Measurements from ENCODE around the gene HRH2. TPM values are rescaled to one million over a fixed set of nuclear protein-coding genes. Genes with fewer than 3 reads are reported as not detected.

The HRH2 gene
- total and polyA plus RNA-seq, 2 donors (not counting 1 experiment from before 2014, with no cell fraction given): 0.46 TPM; not detected in 1

- Histone ChIP-seq H3K4me3 (ENCODE audit: control extremely low read depth in 1 of 5, extremely low read depth in 1 of 5, insufficient read depth in 1 of 5, low read depth in 2 of 5, low read length in 4 of 5) (no peak overlapping the region), H3K27me3 (replicated peaks in 1 of 4; ENCODE audit: control extremely low read depth in 1 of 4, control insufficient read depth in 3 of 4, insufficient read depth in 4 of 4, low read length in 3 of 4) (peaks cover 0 to 5% (median 0%) of the 10 kb centered on the region in 4 experiments), H2AFZ (ENCODE audit: insufficient read depth, low read depth, low read length, poor library complexity, severe bottlenecking) (no peak overlapping the region), H3K4me2 (replicated peaks; ENCODE audit: low read depth, low read length, poor library complexity, severe bottlenecking) (no peak overlapping the region), H3K9me3 (ENCODE audit: control extremely low read depth in 1 of 3, control insufficient read depth in 2 of 3, insufficient read depth in 1 of 3, low read length in 2 of 3) (peaks cover 0 to 17% (median 3%) of the 10 kb centered on the region in 3 donors), H3K9ac (ENCODE audit: low read length) (no peak overlapping the region), H3K27ac (ENCODE audit: low read length in 2 of 2) (no peak overlapping the region), H3K36me3 (replicated peaks in 1 of 2; ENCODE audit: control extremely low read depth in 1 of 2, control insufficient read depth in 1 of 2, extremely low read depth in 1 of 2, insufficient read depth in 2 of 2, low read length in 1 of 2) (no peaks in the 10 kb centered on the region), H4K20me1 (ENCODE audit: control insufficient read depth, insufficient read depth, low read length, poor library complexity, severe bottlenecking) (no peaks in the 10 kb centered on the region), H3K4me1 (ENCODE audit: control insufficient read depth in 2 of 2, insufficient read depth in 2 of 2, low read length in 2 of 2) (no peaks in the 10 kb centered on the region), H3K79me2 (ENCODE audit: control insufficient read depth, insufficient read depth, low read length) (no peaks in the 10 kb centered on the region)
- Mint-ChIP-seq H3K27ac (no peak overlapping the region), H3K27me3 (peaks cover 5% of the 10 kb centered on the region), H3K9me3 (ENCODE audit: insufficient read depth) (peaks cover 10% of the 10 kb centered on the region), H3K4me3 (no peak overlapping the region), H3K4me1 (no peaks in the 10 kb centered on the region)
- ATAC-seq (ENCODE audit: low read depth): no peak
- ChIA-PET POLR2A (no interaction called here), CTCF (no interaction called here)
- intact Hi-C loops (cut with micrococcal nuclease): no loop called here
- no peak for DNase-seq
- TF ChIP-seq CTCF (IDR thresholded peaks at IDR 0.05) (no peak), EZH2 (IDR thresholded peaks at IDR 0.05; ENCODE audit: borderline replicate concordance, insufficient read depth, low read depth, low read length, poor library complexity, severe bottlenecking) (no peak)
- 50% methylated on average over 1 of the region's 1 CpG for WGBS (ENCODE audit: insufficient coverage)
Measured at GRCh38 chr5:175621971-175622370, 35.9 kb upstream of the HRH2 start.

GRCh38 chr5:175623088-175623487 lies 34.8 kb upstream of the HRH2 start:
- CTCF ChIA-PET: no interaction called here
- intact Hi-C loops (cut with micrococcal nuclease): no loop called here
- POLR2A ChIA-PET: no interaction called here

More at GRCh38 chr5:175623088-175623487, 34.8 kb upstream of the HRH2 start:
- H3K4me3 Mint-ChIP-seq: no peak overlapping the region
- Histone ChIP-seq H2AFZ (ENCODE audit: insufficient read depth, low read depth, low read length, poor library complexity, severe bottlenecking) (no peak overlapping the region), H3K4me1 (ENCODE audit: control insufficient read depth in 2 of 2, insufficient read depth in 2 of 2, low read length in 2 of 2) (no peaks in the 10 kb centered on the region), H3K4me2 (replicated peaks; ENCODE audit: low read depth, low read length, poor library complexity, severe bottlenecking) (no peak overlapping the region), H3K27me3 (replicated peaks in 1 of 4; ENCODE audit: control extremely low read depth in 1 of 4, control insufficient read depth in 3 of 4, insufficient read depth in 4 of 4, low read length in 3 of 4) (peaks cover 0 to 5% (median 0%) of the 10 kb centered on the region in 4 experiments), H4K20me1 (ENCODE audit: control insufficient read depth, insufficient read depth, low read length, poor library complexity, severe bottlenecking) (no peaks in the 10 kb centered on the region), H3K36me3 (replicated peaks in 1 of 2; ENCODE audit: control extremely low read depth in 1 of 2, control insufficient read depth in 1 of 2, extremely low read depth in 1 of 2, insufficient read depth in 2 of 2, low read length in 1 of 2) (no peaks in the 10 kb centered on the region), H3K79me2 (ENCODE audit: control insufficient read depth, insufficient read depth, low read length) (no peaks in the 10 kb centered on the region), H3K27ac (ENCODE audit: low read length in 2 of 2) (no peak overlapping the region), H3K9me3 (ENCODE audit: control extremely low read depth in 1 of 3, control insufficient read depth in 2 of 3, insufficient read depth in 1 of 3, low read length in 2 of 3) (peaks cover 0 to 26% (median 3%) of the 10 kb centered on the region in 3 donors), H3K9ac (ENCODE audit: low read length) (no peak overlapping the region), H3K4me3 (ENCODE audit: control extremely low read depth in 1 of 5, extremely low read depth in 1 of 5, insufficient read depth in 1 of 5, low read depth in 2 of 5, low read length in 4 of 5) (no peak overlapping the region)
- ATAC-seq (ENCODE audit: low read depth): no peak
- H3K27ac Mint-ChIP-seq: no peak overlapping the region
- WGBS (ENCODE audit: insufficient coverage): 77% methylated on average over 6 of the region's 7 CpGs
- peaks cover 10% of the 10 kb centered on the region for H3K9me3 Mint-ChIP-seq (ENCODE audit: insufficient read depth)
- no peaks in the 10 kb centered on the region for H3K4me1 Mint-ChIP-seq
- no peaks in the 10 kb centered on the region for H3K27me3 Mint-ChIP-seq
- no peak for DNase-seq
- TF ChIP-seq EZH2 (IDR thresholded peaks at IDR 0.05; ENCODE audit: borderline replicate concordance, insufficient read depth, low read depth, low read length, poor library complexity, severe bottlenecking) (no peak), CTCF (IDR thresholded peaks at IDR 0.05) (no peak)
